OCI-LY7 (cell line): Measurements from ENCODE around the gene TOP2B.

Experiments used
- EZH2phosphoT487 ChIP-seq: fragments of 200-600 bp; sonication (generic); IDR thresholded peaks from 2 replicates; pipeline ENCODE4 v1.6.1; 2018; ENCODE audit warnings: low read depth, borderline replicate concordance, mild to moderate bottlenecking, mixed run types, antibody characterized with exemption, low read length, moderate library complexity, mixed read lengths
- TF ChIP-seq, protein P1 (sequence below): fragments of 200-600 bp; sonication (generic); conservative IDR thresholded peaks from 2 replicates; pipeline ENCODE4 v1.5.1; 2014; ENCODE audit warnings: mild to moderate bottlenecking, antibody characterized with exemption, low read length, moderate library complexity, mixed read lengths

DNA sequence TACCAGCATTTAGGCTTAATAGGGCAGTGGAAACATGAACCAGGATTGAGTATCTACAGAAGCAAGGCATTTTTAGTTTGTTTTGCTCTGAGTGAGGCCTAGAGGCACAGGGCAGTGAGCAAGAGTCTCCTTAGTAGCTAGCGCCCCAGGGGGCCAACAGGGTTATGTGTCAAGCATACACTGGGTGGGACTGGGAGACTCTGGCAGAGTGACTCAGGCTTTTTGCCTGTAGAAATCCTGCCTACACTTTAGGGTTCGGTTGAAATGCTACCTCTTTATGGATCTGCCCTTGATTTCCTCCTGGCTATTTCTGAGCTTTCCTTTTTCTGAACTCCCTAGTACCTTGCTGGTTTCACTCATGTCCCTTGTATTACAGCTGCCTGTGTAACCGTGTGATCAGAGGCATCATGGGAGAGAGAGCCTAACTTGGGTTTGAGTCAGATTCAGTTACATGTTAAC, 72.2 kb downstream of the TOP2B start:
- TF ChIP-seq, protein P1, sequence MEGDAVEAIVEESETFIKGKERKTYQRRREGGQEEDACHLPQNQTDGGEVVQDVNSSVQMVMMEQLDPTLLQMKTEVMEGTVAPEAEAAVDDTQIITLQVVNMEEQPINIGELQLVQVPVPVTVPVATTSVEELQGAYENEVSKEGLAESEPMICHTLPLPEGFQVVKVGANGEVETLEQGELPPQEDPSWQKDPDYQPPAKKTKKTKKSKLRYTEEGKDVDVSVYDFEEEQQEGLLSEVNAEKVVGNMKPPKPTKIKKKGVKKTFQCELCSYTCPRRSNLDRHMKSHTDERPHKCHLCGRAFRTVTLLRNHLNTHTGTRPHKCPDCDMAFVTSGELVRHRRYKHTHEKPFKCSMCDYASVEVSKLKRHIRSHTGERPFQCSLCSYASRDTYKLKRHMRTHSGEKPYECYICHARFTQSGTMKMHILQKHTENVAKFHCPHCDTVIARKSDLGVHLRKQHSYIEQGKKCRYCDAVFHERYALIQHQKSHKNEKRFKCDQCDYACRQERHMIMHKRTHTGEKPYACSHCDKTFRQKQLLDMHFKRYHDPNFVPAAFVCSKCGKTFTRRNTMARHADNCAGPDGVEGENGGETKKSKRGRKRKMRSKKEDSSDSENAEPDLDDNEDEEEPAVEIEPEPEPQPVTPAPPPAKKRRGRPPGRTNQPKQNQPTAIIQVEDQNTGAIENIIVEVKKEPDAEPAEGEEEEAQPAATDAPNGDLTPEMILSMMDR, result peak; percentile 19; the same call in 1 of the 2 replicates
- no peak for TF ChIP-seq EZH2phosphoT487
